H1 (cell line): Measurements from ENCODE around the gene TBC1D22A. TPM values are rescaled to one million over a fixed set of nuclear protein-coding genes. Genes with fewer than 3 reads are reported as not detected.
A peak's percentile ranks its signal among the peaks of the same experiment; 100 is the strongest.

Experiments
- CTCF ChIA-PET: fragments of 300-600 bp; sonication (Branson Sonifier 250); formaldehyde crosslinking; loops from one replicate; lab custom pipeline; 2021; ENCODE audit not compliant: partially characterized antibody; lab: Charles Lee
- POLR2A ChIA-PET: fragments of 300-600 bp; sonication (Branson Sonifier 250); formaldehyde crosslinking; loops from one replicate; lab custom pipeline; 2021; ENCODE audit warnings: inconsistent platforms; ENCODE audit not compliant: partially characterized antibody; lab: Charles Lee
- DNase-seq, 2 experiments: peaks; one replicate each; pipeline versions ENCODE4 v3.0.0 to v3.0.0-alpha.2; 2010 to 2022; ENCODE audit warnings: low spot score in 2 of 2, low read depth in 1 of 2, mixed read lengths in 1 of 2
- FAIRE-seq: peaks from 2 replicates; lab custom pipeline; 2011; peaks lifted over from hg19 to GRCh38; lab: Jason Lieb, UNC
- H2AFZ ChIP-seq: 2 replicates; pipeline ENCODE4 v1.8.1; 2012; ENCODE audit warnings: low read length, inconsistent platforms
- H2AK5ac ChIP-seq: 2 replicates; pipeline ENCODE4 v1.6.1; 2013; ENCODE audit warnings: low read depth, low read length
- H2BK120ac ChIP-seq: replicated peaks from 2 replicates; pipeline ENCODE3; 2013; ENCODE audit warnings: low read depth, low read length, inconsistent platforms
- H2BK12ac ChIP-seq: 2 replicates; pipeline ENCODE4 v1.6.1; 2013; ENCODE audit warnings: low read depth, low read length
- H2BK15ac ChIP-seq: 2 replicates; pipeline ENCODE4 v1.6.1; 2013; ENCODE audit warnings: low read length
- H2BK20ac ChIP-seq: 2 replicates; pipeline ENCODE4 v1.6.1; 2013; ENCODE audit warnings: low read length
- H2BK5ac ChIP-seq: 2 replicates; pipeline ENCODE4 v1.6.1; 2013; ENCODE audit warnings: low read depth, low read length
- H3K14ac ChIP-seq: 2 replicates; pipeline ENCODE4 v1.6.1; 2013; ENCODE audit warnings: inconsistent platforms; ENCODE audit not compliant: insufficient read length
- H3K18ac ChIP-seq: 2 replicates; pipeline ENCODE4 v1.6.1; 2013; ENCODE audit warnings: low read length; ENCODE audit errors: extremely low read depth
- H3K23ac ChIP-seq: 2 replicates; pipeline ENCODE4 v1.6.1; 2013; ENCODE audit warnings: inconsistent platforms; ENCODE audit not compliant: insufficient read length
- H3K23me2 ChIP-seq: 2 replicates; pipeline ENCODE4 v1.6.1; 2013; ENCODE audit warnings: low read depth, low read length
- H3K27ac ChIP-seq: 2 replicates; pipeline ENCODE4 v1.6.1; 2011; ENCODE audit warnings: low read depth, low read length, inconsistent platforms
- H3K27me3 ChIP-seq, 4 experiments: replicated peaks in 1 of 4; 1 replicate in 1 of 4; 2 replicates in 3 of 4; pipeline versions ENCODE4 v1.6.1 to v1.8.1; 2011 to 2013; ENCODE audit warnings: low read length in 3 of 4, mild to moderate bottlenecking in 3 of 4, inconsistent platforms in 2 of 4, mixed read lengths in 2 of 4, moderate library complexity in 1 of 4; ENCODE audit not compliant: control insufficient read depth in 3 of 4, insufficient read depth in 3 of 4; ENCODE audit errors: extremely low read depth in 1 of 4
- H3K36me3 ChIP-seq, 4 experiments: 2 replicates each; pipeline versions ENCODE4 v1.6.1 to v1.8.1; 2011 to 2013; ENCODE audit warnings: mild to moderate bottlenecking in 4 of 4, low read length in 3 of 4, moderate library complexity in 2 of 4, control low read depth in 1 of 4, inconsistent platforms in 1 of 4; ENCODE audit not compliant: insufficient read depth in 4 of 4, control insufficient read depth in 2 of 4
- H3K4ac ChIP-seq: replicated peaks from 2 replicates; pipeline ENCODE3; 2013; ENCODE audit warnings: low read length, low read depth, mixed read lengths, inconsistent platforms; ENCODE audit not compliant: insufficient read length
- H3K4me1 ChIP-seq, 4 experiments: replicated peaks in 1 of 4; 1 replicate in 1 of 4; 2 replicates in 3 of 4; pipeline versions ENCODE4 v1.6.1 to v1.8.1; 2011 to 2013; ENCODE audit warnings: low read length in 3 of 4, inconsistent platforms in 2 of 4, mixed read lengths in 1 of 4; ENCODE audit not compliant: insufficient read depth in 4 of 4, control insufficient read depth in 3 of 4
- H3K4me2 ChIP-seq, 2 experiments: 2 replicates each; pipeline versions ENCODE4 v1.6.1 to v1.8.1; 2011 to 2013; ENCODE audit warnings: low read depth in 2 of 2, low read length in 2 of 2, control low read depth in 1 of 2, inconsistent platforms in 1 of 2, mild to moderate bottlenecking in 1 of 2; ENCODE audit not compliant: insufficient read depth in 1 of 2
- H3K4me3 ChIP-seq, 4 experiments: fragments of 200-600, 300-600 bp in 1 of 4; sonication (generic), shearing (Covaris generic), sonication (Bioruptor Twin) in 1 of 4; 2 replicates each; pipeline versions ENCODE4 v1.5.1 to v1.8.1; 2011 to 2016; ENCODE audit warnings: low read length in 4 of 4, low read depth in 3 of 4, control low read depth in 2 of 4, inconsistent platforms in 2 of 4, mild to moderate bottlenecking in 2 of 4, mixed read lengths in 1 of 4, moderate library complexity in 1 of 4; ENCODE audit not compliant: insufficient read depth in 2 of 4; ENCODE audit errors: extremely low read depth in 1 of 4
- H3K56ac ChIP-seq: replicated peaks from 2 replicates; pipeline ENCODE3; 2013; ENCODE audit warnings: low read depth, mild to moderate bottlenecking, mixed read lengths, low read length, inconsistent platforms; ENCODE audit not compliant: insufficient read length
- H3K79me1 ChIP-seq: 2 replicates; pipeline ENCODE4 v1.6.1; 2013; ENCODE audit warnings: low read depth, low read length, control low read depth
- H3K79me2 ChIP-seq, 2 experiments: 2 replicates each; pipeline versions ENCODE4 v1.6.1 to v1.8.1; 2012 to 2013; ENCODE audit warnings: low read length in 2 of 2, mild to moderate bottlenecking in 2 of 2, inconsistent platforms in 1 of 2; ENCODE audit not compliant: insufficient read depth in 2 of 2, control insufficient read depth in 1 of 2
- H3K9ac ChIP-seq, 4 experiments: replicated peaks in 1 of 4; 1 replicate in 1 of 4; 2 replicates in 3 of 4; pipeline versions ENCODE4 v1.6.1 to v1.8.1; 2011 to 2013; ENCODE audit warnings: low read depth in 3 of 4, low read length in 3 of 4, control low read depth in 2 of 4, mild to moderate bottlenecking in 2 of 4, moderate library complexity in 2 of 4, inconsistent platforms in 1 of 4; ENCODE audit errors: extremely low read depth in 1 of 4
- H3K9me3 ChIP-seq, 2 experiments: 2 replicates each; pipeline versions ENCODE4 v1.6.1 to v1.8.1; 2012 to 2013; ENCODE audit warnings: mild to moderate bottlenecking in 2 of 2, moderate library complexity in 2 of 2, control low read depth in 1 of 2, inconsistent platforms in 1 of 2, low read depth in 1 of 2, low read length in 1 of 2, mixed read lengths in 1 of 2; ENCODE audit not compliant: insufficient read depth in 2 of 2
- H4K20me1 ChIP-seq, 2 experiments: replicated peaks in 1 of 2; 2 replicates each; pipeline versions ENCODE3 to v1.8.1; 2011 to 2013; ENCODE audit warnings: inconsistent platforms in 2 of 2, low read length in 2 of 2, mild to moderate bottlenecking in 1 of 2; ENCODE audit not compliant: insufficient read depth in 2 of 2, control insufficient read depth in 1 of 2
- H4K5ac ChIP-seq: 2 replicates; pipeline ENCODE4 v1.6.1; 2013; ENCODE audit warnings: low read length, low read depth, mixed read lengths, inconsistent platforms; ENCODE audit not compliant: insufficient read length
- H4K8ac ChIP-seq: 2 replicates; pipeline ENCODE4 v1.8.0; 2013; ENCODE audit warnings: mild to moderate bottlenecking, moderate library complexity, low read length, inconsistent platforms; ENCODE audit not compliant: insufficient read depth; ENCODE audit errors: extremely low read depth
- H4K91ac ChIP-seq: replicated peaks from 2 replicates; pipeline ENCODE3; 2013; ENCODE audit warnings: low read length, mixed read lengths, inconsistent platforms; ENCODE audit not compliant: insufficient read length
- ATF3 ChIP-seq: IDR thresholded peaks from 2 replicates; pipeline ENCODE4 v1.6.1; 2011; ENCODE audit warnings: low read depth, mild to moderate bottlenecking, low read length; ENCODE audit not compliant: insufficient read depth
- CHD1 ChIP-seq: IDR thresholded peaks from 2 replicates; pipeline ENCODE4 v1.6.1; 2012; ENCODE audit warnings: low read depth, low read length, improper control_type of control experiment
- CHD2 ChIP-seq: IDR thresholded peaks from 2 replicates; pipeline ENCODE4 v1.6.1; 2012; ENCODE audit warnings: low read length, improper control_type of control experiment
- HDAC2 ChIP-seq, 2 experiments: fragments of 300-600 bp in 1 of 2; sonication (generic) in 1 of 2; IDR thresholded peaks; 2 replicates each; pipeline ENCODE4 v1.6.1; 2011 to 2012; ENCODE audit warnings: low read depth in 2 of 2, low read length in 2 of 2, mild to moderate bottlenecking in 2 of 2, moderate library complexity in 2 of 2, borderline replicate concordance in 1 of 2, inconsistent platforms in 1 of 2
- KDM4A ChIP-seq: IDR thresholded peaks from one replicate; pipeline ENCODE4 v1.7.1; 2012; ENCODE audit warnings: low read depth, mild to moderate bottlenecking, moderate library complexity, low read length, inconsistent platforms; ENCODE audit not compliant: severe bottlenecking
- SAP30 ChIP-seq: fragments of 300-600 bp; sonication (generic); IDR thresholded peaks from 2 replicates; pipeline ENCODE4 v1.7.1; 2012; ENCODE audit warnings: low read length, moderate library complexity, mild to moderate bottlenecking, inconsistent platforms; ENCODE audit not compliant: insufficient read depth, insufficient replicate concordance
- SRF ChIP-seq: IDR thresholded peaks from 2 replicates; pipeline ENCODE4 v1.6.1; 2011; ENCODE audit warnings: mild to moderate bottlenecking, low read depth, low read length, moderate library complexity
- TAF7 ChIP-seq: optimal IDR thresholded peaks from 2 replicates; pipeline ENCODE3; 2011; ENCODE audit warnings: low read depth, mild to moderate bottlenecking, inconsistent platforms, low read length, moderate library complexity, borderline replicate concordance
- USF2 ChIP-seq: IDR thresholded peaks from 2 replicates; pipeline ENCODE4 v1.6.1; 2011; ENCODE audit warnings: low read length, improper control_type of control experiment
- WGBS, 2 experiments: shearing (Covaris generic) in 1 of 2; methylation state at CpG; one replicate each; pipeline versions ENCODE4 v1.1.6 to v1.1.7; 2013 to 2015; ENCODE audit warnings: low lambda C conversion rate in 2 of 2, mixed read lengths in 2 of 2, inconsistent platforms in 1 of 2, low coverage in 1 of 2, missing lambda C conversion rate in 1 of 2; ENCODE audit not compliant: insufficient replicate concordance in 2 of 2, insufficient coverage in 1 of 2, insufficient read length in 1 of 2; ENCODE audit errors: extremely low coverage in 1 of 2, missing lambda C conversion rate in 1 of 2; 5-methylcytosine and 5-hydroxymethylcytosine counted together
- polyA plus RNA-seq, 7 experiments: library from polyadenylated mRNA; depleted of rRNA in 3 of 7; stranded (reverse) in 5 of 7; unstranded in 2 of 7; fragments of >200 nt in 5 of 7; fragments of 200-250 nt in 2 of 7; gene quantifications; 1 replicate in 5 of 7; 2 replicates in 1 of 7; 4 replicates in 1 of 7; pipeline versions ENCODE4 v1.2.1 to v1.2.3, GENCODE V29; 2011 to 2013; ENCODE audit warnings: missing spikeins in 2 of 7, mixed read lengths in 2 of 7
- total RNA-seq: library from RNA; stranded (reverse); fragmentation: NEBNext Ultra II Directional; extraction: Animal tissue kit (Norgen Biotek cat#: 25700); gene quantifications from 2 replicates; pipeline ENCODE4 v1.2.1, GENCODE V29; 2021

The TBC1D22A gene
- total and polyA plus RNA-seq, 2 of the 8 experiments (the other 6 are each of a cell fraction or from before 2014, with no cell fraction given): 11.9 to 18.4 TPM

- peaks cover 4 to 5% of the 10 kb centered on the region in 2 experiments for H4K20me1 ChIP-seq
- no peak overlapping the region for H3K4ac ChIP-seq
- H3K79me1 ChIP-seq: peaks cover 7% of the 10 kb centered on the region
- H2BK12ac ChIP-seq: no peak overlapping the region
- DNase-seq (no peak), FAIRE-seq (no peak)
- CTCF ChIA-PET: interaction anchor here (0.5 to 2.3 kb wide), 4 partner anchors 19 to 805 kb away, joined by 3 to 10 read pairs (median 3); no protein-coding TSS in a partner anchor
- H3K79me2 ChIP-seq: no peaks in the 10 kb centered on the region
- H3K56ac ChIP-seq: no peak overlapping the region
- no peak overlapping the region for H4K5ac ChIP-seq
- no peak overlapping the region for H3K14ac ChIP-seq
- no peak overlapping the region for H2BK20ac ChIP-seq
- H4K8ac ChIP-seq: no peak overlapping the region
- H3K36me3 ChIP-seq: no peaks in the 10 kb centered on the region
- no peak overlapping the region; the same call in 1 of the 2 replicates for H3K18ac ChIP-seq
- H4K91ac ChIP-seq: no peak overlapping the region
- H2BK5ac ChIP-seq: no peak overlapping the region; the same call in 1 of the 2 replicates
- H3K9ac ChIP-seq: no peak overlapping the region
- H3K4me3 ChIP-seq: no peak overlapping the region
- no peaks in the 10 kb centered on the region for H3K9me3 ChIP-seq
- H3K4me2 ChIP-seq: no peak overlapping the region
- H3K27me3 ChIP-seq: peaks cover 0 to 6% (median 2%) of the 10 kb centered on the region in 4 experiments; a peak in 3 of 7 replicates
- H2AFZ ChIP-seq: no peak overlapping the region
- peaks cover 5 to 23% (median 8%) of the 10 kb centered on the region in 4 experiments; a peak in 6 of 7 replicates for H3K4me1 ChIP-seq
- H2BK120ac ChIP-seq: no peak overlapping the region
- H3K27ac ChIP-seq: no peak overlapping the region
- H3K23me2 ChIP-seq: 0 out of 2 replicates have a peak, but pooled peaks cover 2% of the 10 kb centered on the region
- 0 out of 2 replicates have a peak overlapping the region, but pooled peaks have one; percentile 61 for H2BK15ac ChIP-seq
- 95% methylated on average over 21 of the region's 22 CpGs; no CpG with 5 or more reads in 1 of the 2 experiments for WGBS, 2 experiments
- no peak overlapping the region for H3K23ac ChIP-seq
- POLR2A ChIA-PET: no interaction called here
- no peak overlapping the region for H2AK5ac ChIP-seq
- no peak for TF ChIP-seq SRF
- no peak for TF ChIP-seq USF2
- TF ChIP-seq CHD2: no peak
- TF ChIP-seq KDM4A: no peak
- no peak for TF ChIP-seq SAP30
- no peak for TF ChIP-seq HDAC2 (IDR thresholded peaks at IDR 0.05; ENCODE audit: borderline replicate concordance in 1 of 2, low read depth in 2 of 2, low read length in 2 of 2)
- TF ChIP-seq ATF3: no peak
- no peak for TF ChIP-seq TAF7
- TF ChIP-seq CHD1: no peak
Measured at GRCh38 chr22:47032091-47032943, 269.9 kb downstream of the TBC1D22A start.
